H1 (cell line): Measurements from ENCODE around the gene UBE2I. TPM values are rescaled to one million over a fixed set of nuclear protein-coding genes. Genes with fewer than 3 reads are reported as not detected.

ENCODE experiments used
- ASH2L ChIP-seq: fragments of 200-600, 300-600 bp; sonication (generic); IDR thresholded peaks from one replicate; pipeline ENCODE4 v1.7.1; 2017; ENCODE audit warnings: low read length
- FOSL1 ChIP-seq: IDR thresholded peaks from 2 replicates; pipeline ENCODE4 v1.6.1; 2011; ENCODE audit warnings: mild to moderate bottlenecking, low read depth, low read length, moderate library complexity; ENCODE audit not compliant: insufficient read depth
- POLR2A ChIP-seq, 2 experiments: IDR thresholded peaks; 1 replicate in 1 of 2; 2 replicates in 1 of 2; pipeline ENCODE4 v1.6.1; 2011; ENCODE audit warnings: low read depth in 2 of 2, low read length in 2 of 2, mild to moderate bottlenecking in 2 of 2; ENCODE audit errors: control extremely low read depth in 1 of 2
- polyA plus RNA-seq, 7 experiments: library from polyadenylated mRNA; depleted of rRNA in 3 of 7; stranded (reverse) in 5 of 7; unstranded in 2 of 7; fragments of >200 nt in 5 of 7; fragments of 200-250 nt in 2 of 7; gene quantifications; 1 replicate in 5 of 7; 2 replicates in 1 of 7; 4 replicates in 1 of 7; pipeline versions ENCODE4 v1.2.1 to v1.2.3, GENCODE V29; 2011 to 2013; ENCODE audit warnings: missing spikeins in 2 of 7, mixed read lengths in 2 of 7
- total RNA-seq: library from RNA; stranded (reverse); fragmentation: NEBNext Ultra II Directional; extraction: Animal tissue kit (Norgen Biotek cat#: 25700); gene quantifications from 2 replicates; pipeline ENCODE4 v1.2.1, GENCODE V29; 2021
- TF ChIP-seq, protein P1 (sequence below): fragments of 300-600 bp; sonication (generic); IDR thresholded peaks from 2 replicates; pipeline ENCODE4 v1.7.1; 2012; ENCODE audit warnings: low read length, moderate library complexity, mild to moderate bottlenecking, inconsistent platforms; ENCODE audit not compliant: insufficient replicate concordance
- TF ChIP-seq, protein P2 (sequence below): IDR thresholded peaks from 2 replicates; pipeline ENCODE4 v1.6.1; 2012; ENCODE audit warnings: inconsistent platforms

The UBE2I gene
- total and polyA plus RNA-seq, 2 of the 8 experiments (the other 6 are each of a cell fraction or from before 2014, with no cell fraction given) = 148 to 268 TPM

DNA sequence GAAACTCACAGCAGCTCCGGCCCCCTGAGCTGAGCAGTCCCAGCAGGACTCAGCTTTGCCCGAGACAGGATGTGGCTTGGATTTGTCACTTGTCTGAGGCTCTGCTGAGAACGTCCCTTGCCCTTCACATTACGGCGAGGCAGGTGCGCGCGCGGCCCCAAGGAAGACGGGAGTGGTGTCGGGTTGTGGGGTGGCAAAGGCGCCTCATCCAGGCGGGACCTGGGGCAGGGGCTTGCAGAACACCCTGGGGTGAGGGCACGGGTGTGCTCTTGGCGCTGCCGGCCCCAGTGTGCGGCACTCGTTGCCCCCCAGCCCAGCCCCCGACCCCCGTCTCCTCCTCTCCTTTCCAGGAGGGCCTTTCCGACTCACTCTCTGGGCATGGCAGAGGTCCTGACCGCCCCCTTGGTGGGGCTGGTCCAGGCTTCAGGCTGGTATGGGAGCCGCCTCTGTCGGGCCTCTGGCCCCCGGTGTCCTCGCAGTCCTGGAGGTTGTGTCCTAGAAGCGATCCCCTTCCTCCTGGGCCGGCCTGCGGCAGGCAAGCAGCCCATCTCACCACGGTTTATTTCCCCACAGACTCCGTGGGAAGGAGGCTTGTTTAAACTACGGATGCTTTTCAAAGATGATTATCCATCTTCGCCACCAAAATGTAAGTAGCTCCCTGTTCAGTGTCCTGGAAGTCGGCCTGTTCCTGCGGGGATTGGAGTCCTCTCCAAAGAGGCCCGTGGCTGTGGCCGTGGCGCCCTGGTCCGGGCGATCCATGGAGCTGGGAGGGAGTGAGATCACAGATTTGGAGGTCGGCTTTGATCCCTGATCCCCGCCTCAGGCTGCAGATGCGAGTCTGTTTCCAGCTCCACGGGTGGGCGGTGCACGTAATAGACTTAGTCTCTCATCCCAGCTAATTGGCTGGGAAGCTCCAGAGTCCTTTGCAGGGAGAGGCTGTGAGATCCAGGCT is 5.9 kb downstream of the UBE2I start (continued):
- TF ChIP-seq, protein P1, sequence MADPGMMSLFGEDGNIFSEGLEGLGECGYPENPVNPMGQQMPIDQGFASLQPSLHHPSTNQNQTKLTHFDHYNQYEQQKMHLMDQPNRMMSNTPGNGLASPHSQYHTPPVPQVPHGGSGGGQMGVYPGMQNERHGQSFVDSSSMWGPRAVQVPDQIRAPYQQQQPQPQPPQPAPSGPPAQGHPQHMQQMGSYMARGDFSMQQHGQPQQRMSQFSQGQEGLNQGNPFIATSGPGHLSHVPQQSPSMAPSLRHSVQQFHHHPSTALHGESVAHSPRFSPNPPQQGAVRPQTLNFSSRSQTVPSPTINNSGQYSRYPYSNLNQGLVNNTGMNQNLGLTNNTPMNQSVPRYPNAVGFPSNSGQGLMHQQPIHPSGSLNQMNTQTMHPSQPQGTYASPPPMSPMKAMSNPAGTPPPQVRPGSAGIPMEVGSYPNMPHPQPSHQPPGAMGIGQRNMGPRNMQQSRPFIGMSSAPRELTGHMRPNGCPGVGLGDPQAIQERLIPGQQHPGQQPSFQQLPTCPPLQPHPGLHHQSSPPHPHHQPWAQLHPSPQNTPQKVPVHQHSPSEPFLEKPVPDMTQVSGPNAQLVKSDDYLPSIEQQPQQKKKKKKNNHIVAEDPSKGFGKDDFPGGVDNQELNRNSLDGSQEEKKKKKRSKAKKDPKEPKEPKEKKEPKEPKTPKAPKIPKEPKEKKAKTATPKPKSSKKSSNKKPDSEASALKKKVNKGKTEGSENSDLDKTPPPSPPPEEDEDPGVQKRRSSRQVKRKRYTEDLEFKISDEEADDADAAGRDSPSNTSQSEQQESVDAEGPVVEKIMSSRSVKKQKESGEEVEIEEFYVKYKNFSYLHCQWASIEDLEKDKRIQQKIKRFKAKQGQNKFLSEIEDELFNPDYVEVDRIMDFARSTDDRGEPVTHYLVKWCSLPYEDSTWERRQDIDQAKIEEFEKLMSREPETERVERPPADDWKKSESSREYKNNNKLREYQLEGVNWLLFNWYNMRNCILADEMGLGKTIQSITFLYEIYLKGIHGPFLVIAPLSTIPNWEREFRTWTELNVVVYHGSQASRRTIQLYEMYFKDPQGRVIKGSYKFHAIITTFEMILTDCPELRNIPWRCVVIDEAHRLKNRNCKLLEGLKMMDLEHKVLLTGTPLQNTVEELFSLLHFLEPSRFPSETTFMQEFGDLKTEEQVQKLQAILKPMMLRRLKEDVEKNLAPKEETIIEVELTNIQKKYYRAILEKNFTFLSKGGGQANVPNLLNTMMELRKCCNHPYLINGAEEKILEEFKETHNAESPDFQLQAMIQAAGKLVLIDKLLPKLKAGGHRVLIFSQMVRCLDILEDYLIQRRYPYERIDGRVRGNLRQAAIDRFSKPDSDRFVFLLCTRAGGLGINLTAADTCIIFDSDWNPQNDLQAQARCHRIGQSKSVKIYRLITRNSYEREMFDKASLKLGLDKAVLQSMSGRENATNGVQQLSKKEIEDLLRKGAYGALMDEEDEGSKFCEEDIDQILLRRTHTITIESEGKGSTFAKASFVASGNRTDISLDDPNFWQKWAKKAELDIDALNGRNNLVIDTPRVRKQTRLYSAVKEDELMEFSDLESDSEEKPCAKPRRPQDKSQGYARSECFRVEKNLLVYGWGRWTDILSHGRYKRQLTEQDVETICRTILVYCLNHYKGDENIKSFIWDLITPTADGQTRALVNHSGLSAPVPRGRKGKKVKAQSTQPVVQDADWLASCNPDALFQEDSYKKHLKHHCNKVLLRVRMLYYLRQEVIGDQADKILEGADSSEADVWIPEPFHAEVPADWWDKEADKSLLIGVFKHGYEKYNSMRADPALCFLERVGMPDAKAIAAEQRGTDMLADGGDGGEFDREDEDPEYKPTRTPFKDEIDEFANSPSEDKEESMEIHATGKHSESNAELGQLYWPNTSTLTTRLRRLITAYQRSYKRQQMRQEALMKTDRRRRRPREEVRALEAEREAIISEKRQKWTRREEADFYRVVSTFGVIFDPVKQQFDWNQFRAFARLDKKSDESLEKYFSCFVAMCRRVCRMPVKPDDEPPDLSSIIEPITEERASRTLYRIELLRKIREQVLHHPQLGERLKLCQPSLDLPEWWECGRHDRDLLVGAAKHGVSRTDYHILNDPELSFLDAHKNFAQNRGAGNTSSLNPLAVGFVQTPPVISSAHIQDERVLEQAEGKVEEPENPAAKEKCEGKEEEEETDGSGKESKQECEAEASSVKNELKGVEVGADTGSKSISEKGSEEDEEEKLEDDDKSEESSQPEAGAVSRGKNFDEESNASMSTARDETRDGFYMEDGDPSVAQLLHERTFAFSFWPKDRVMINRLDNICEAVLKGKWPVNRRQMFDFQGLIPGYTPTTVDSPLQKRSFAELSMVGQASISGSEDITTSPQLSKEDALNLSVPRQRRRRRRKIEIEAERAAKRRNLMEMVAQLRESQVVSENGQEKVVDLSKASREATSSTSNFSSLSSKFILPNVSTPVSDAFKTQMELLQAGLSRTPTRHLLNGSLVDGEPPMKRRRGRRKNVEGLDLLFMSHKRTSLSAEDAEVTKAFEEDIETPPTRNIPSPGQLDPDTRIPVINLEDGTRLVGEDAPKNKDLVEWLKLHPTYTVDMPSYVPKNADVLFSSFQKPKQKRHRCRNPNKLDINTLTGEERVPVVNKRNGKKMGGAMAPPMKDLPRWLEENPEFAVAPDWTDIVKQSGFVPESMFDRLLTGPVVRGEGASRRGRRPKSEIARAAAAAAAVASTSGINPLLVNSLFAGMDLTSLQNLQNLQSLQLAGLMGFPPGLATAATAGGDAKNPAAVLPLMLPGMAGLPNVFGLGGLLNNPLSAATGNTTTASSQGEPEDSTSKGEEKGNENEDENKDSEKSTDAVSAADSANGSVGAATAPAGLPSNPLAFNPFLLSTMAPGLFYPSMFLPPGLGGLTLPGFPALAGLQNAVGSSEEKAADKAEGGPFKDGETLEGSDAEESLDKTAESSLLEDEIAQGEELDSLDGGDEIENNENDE = no peak
- TF ChIP-seq, protein P2, sequence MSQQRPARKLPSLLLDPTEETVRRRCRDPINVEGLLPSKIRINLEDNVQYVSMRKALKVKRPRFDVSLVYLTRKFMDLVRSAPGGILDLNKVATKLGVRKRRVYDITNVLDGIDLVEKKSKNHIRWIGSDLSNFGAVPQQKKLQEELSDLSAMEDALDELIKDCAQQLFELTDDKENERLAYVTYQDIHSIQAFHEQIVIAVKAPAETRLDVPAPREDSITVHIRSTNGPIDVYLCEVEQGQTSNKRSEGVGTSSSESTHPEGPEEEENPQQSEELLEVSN = no peak
- TF ChIP-seq FOSL1 (no peak), ASH2L (no peak), POLR2A (IDR thresholded peaks at IDR 0.05; ENCODE audit: control extremely low read depth in 1 of 2, low read depth in 2 of 2, low read length in 2 of 2) (no peak)
